Fibroblast of peridontal ligament (primary cell): ENCODE results near the gene FDXACB1.
"Not testable (repeated sequence)": the region's sequence is repeated elsewhere in the genome, so short reads cannot be mapped to it uniquely, and the experiment has no call there.

Experiments used
- DNase-seq: peaks from one replicate; pipeline ENCODE4 v3.0.0-alpha.2; 2010; ENCODE audit errors: extremely low read depth

The FDXACB1 gene

GRCh38 chr11:111908639-111909305 lies 29.8 kb upstream of the FDXACB1 start:
- DNase-seq: no peak

GRCh38 chr11:111906680-111907079 lies 27.7 kb upstream of the FDXACB1 start:
- no peak for DNase-seq

GRCh38 chr11:111905411-111905810 lies 26.4 kb upstream of the FDXACB1 start:
- DNase-seq: peak; percentile 66

GRCh38 chr11:111886844-111887243 lies 7.9 kb upstream of the FDXACB1 start:
- DNase-seq: no peak

- DNase-seq: no peak
Observed at GRCh38 chr11:111886032-111886431, 7.1 kb upstream of the FDXACB1 start.

- DNase-seq: not testable (repeated sequence)
Observed at GRCh38 chr11:111885053-111885452, 6.1 kb upstream of the FDXACB1 start.

GRCh38 chr11:111882202-111882601 lies 3.2 kb upstream of the FDXACB1 start:
- no peak for DNase-seq

GRCh38 chr11:111879637-111879960 lies 634 bp upstream of the FDXACB1 start:
- no peak for DNase-seq

- DNase-seq: peak; percentile 18
Observed at GRCh38 chr11:111878385-111878848, 548 bp downstream of the FDXACB1 start.

- no peak for DNase-seq
Observed at GRCh38 chr11:111871693-111872161, 7.2 kb downstream of the FDXACB1 start.

- peak; percentile 86 for DNase-seq
Observed at GRCh38 chr11:111870886-111871692, 7.9 kb downstream of the FDXACB1 start, which contains the start of gene ALG9. Gene ALG9, minus strand, starts transcription at chr11:111871581. Its CDS starts 99 bp downstream, at chr11:111871482.

GRCh38 chr11:111870522-111870885 lies 8.5 kb downstream of the FDXACB1 start:
- no peak for DNase-seq

GRCh38 chr11:111870113-111870512 lies 8.9 kb downstream of the FDXACB1 start:
- DNase-seq: no peak

GRCh38 chr11:111860257-111860656 lies 18.7 kb downstream of the FDXACB1 start:
- DNase-seq: no peak

GRCh38 chr11:111855506-111855905 lies 23.5 kb downstream of the FDXACB1 start:
- DNase-seq: no peak

- no peak for DNase-seq
Observed at GRCh38 chr11:111852103-111852502, 26.9 kb downstream of the FDXACB1 start.

- peak; percentile 59 for DNase-seq
Observed at GRCh38 chr11:111851636-111852035, 27.3 kb downstream of the FDXACB1 start.

- no peak for DNase-seq
Observed at GRCh38 chr11:111851067-111851466, 27.9 kb downstream of the FDXACB1 start.

GRCh38 chr11:111849631-111850030 lies 29.3 kb downstream of the FDXACB1 start:
- DNase-seq: no peak

- DNase-seq: peak; percentile 73
Observed at GRCh38 chr11:111846636-111847035, 32.3 kb downstream of the FDXACB1 start.

- peak; percentile 69 for DNase-seq
Observed at GRCh38 chr11:111846063-111846462, 32.9 kb downstream of the FDXACB1 start.

- peak; percentile 56 for DNase-seq
Observed at GRCh38 chr11:111845276-111846028, 33.5 kb downstream of the FDXACB1 start.
